AG04449 (cell line): ENCODE data around the gene PAX8.
A peak's percentile ranks its signal among the peaks of the same experiment; 100 is the strongest.
"Not testable (repeated sequence)": the region's sequence is repeated elsewhere in the genome, so short reads cannot be mapped to it uniquely, and the experiment has no call there.

ENCODE experiments used
- CTCF ChIA-PET: fragments of 350-600 bp; formaldehyde crosslinking; extraction: SDS; loops from one replicate; lab custom pipeline; 2021; ENCODE audit warnings: antibody characterized with exemption; lab: Yijun Ruan, JAX
- POLR2A ChIA-PET: fragments of 400-600, 350-600 bp; formaldehyde crosslinking; extraction: SDS; loops from one replicate; lab custom pipeline; 2020; ENCODE audit warnings: antibody characterized with exemption, inconsistent platforms; lab: Yijun Ruan, JAX
- DNase-seq: peaks from one replicate; pipeline ENCODE4 v3.0.0-alpha.2; 2010; ENCODE audit warnings: low read depth, low spot score
- H3K4me3 ChIP-seq: 2 replicates; pipeline ENCODE4 v1.5.1; 2011; ENCODE audit warnings: low read depth, mild to moderate bottlenecking, control low read depth, low read length
- CTCF ChIP-seq: IDR thresholded peaks from one replicate; pipeline ENCODE4 v1.5.1; 2011; ENCODE audit warnings: mild to moderate bottlenecking, moderate library complexity, low read length, control low read depth, inconsistent platforms; ENCODE audit not compliant: insufficient read depth; ENCODE audit errors: missing control alignments

PAX8 gene

GRCh38 chr2:113278742-113279139 is at the start of gene PAX8:
TSS of gene PAX8 (minus strand) at chr2:113278921. CDS start at chr2:113278394, 527 bp downstream.
- TF ChIP-seq CTCF, result no peak
- CTCF ChIA-PET, result no interaction called here
- DNase-seq, result no peak

GRCh38 chr2:113328043-113328442 is 49.3 kb upstream of the PAX8 start:
- ChIA-PET POLR2A (no interaction called here), CTCF (no interaction called here)
- H3K4me3 ChIP-seq, result no peak overlapping the region
- no peak for DNase-seq
- TF ChIP-seq CTCF, result no peak

More at GRCh38 chr2:113278742-113279139, at the start of gene PAX8:
- POLR2A ChIA-PET, result interaction anchor here (0.8 kb wide), 1 partner anchor 30 kb away, joined by 3 read pairs; no protein-coding TSS in a partner anchor
- H3K4me3 ChIP-seq, result no peak within 1 kb of the TSS

- CTCF ChIA-PET, DNase-seq: not testable (repeated sequence)
- POLR2A ChIA-PET, result interaction anchor here (0.9 kb wide), 1 partner anchor 53 kb away, joined by 3 read pairs; no protein-coding TSS in a partner anchor
- peak overlapping the region; percentile 51 for H3K4me3 ChIP-seq
These were observed 46.5 kb upstream of the PAX8 start for GRCh38 chr2:113325161-113325731.

- peak overlapping the region; percentile 51 for H3K4me3 ChIP-seq
- POLR2A ChIA-PET, result no interaction called here
- DNase-seq, result no peak
- CTCF ChIA-PET, result no interaction called here
- TF ChIP-seq CTCF, result no peak
These were observed 46.0 kb upstream of the PAX8 start for GRCh38 chr2:113324684-113325160.

GRCh38 chr2:113323129-113323528 is 44.4 kb upstream of the PAX8 start:
- CTCF ChIA-PET, result interaction anchor here (1.4 to 1.5 kb wide), 2 partner anchors 11 to 14 kb away, joined by 3 read pairs; no protein-coding TSS in a partner anchor
- POLR2A ChIA-PET, H3K4me3 ChIP-seq, DNase-seq: not testable (repeated sequence)

- DNase-seq, POLR2A ChIA-PET, H3K4me3 ChIP-seq: not testable (repeated sequence)
- CTCF ChIA-PET, result interaction anchor here (0.7 kb wide), 1 partner anchor 10 kb away, joined by 4 read pairs; no protein-coding TSS in a partner anchor
These were observed 41.4 kb upstream of the PAX8 start for GRCh38 chr2:113320106-113320505.

GRCh38 chr2:113318941-113319340 is 40.2 kb upstream of the PAX8 start:
- DNase-seq, CTCF ChIA-PET, H3K4me3 ChIP-seq, POLR2A ChIA-PET: not testable (repeated sequence)

GRCh38 chr2:113316085-113316484 is 37.4 kb upstream of the PAX8 start:
- no peak for DNase-seq
- ChIA-PET CTCF (no interaction called here), POLR2A (no interaction called here)
- no peak for TF ChIP-seq CTCF
- no peak overlapping the region for H3K4me3 ChIP-seq

GRCh38 chr2:113314663-113315062 is 35.9 kb upstream of the PAX8 start:
- CTCF ChIA-PET, result interaction anchor here (1.1 kb wide), 1 partner anchor 56 kb away, joined by 3 read pairs; no protein-coding TSS in a partner anchor
- DNase-seq, H3K4me3 ChIP-seq, POLR2A ChIA-PET: not testable (repeated sequence)

- CTCF ChIA-PET, result not testable (repeated sequence)
These were observed 35.5 kb upstream of the PAX8 start for GRCh38 chr2:113314176-113314575.

GRCh38 chr2:113311781-113312180 is 33.1 kb upstream of the PAX8 start:
- POLR2A ChIA-PET, DNase-seq, H3K4me3 ChIP-seq: not testable (repeated sequence)
- CTCF ChIA-PET, result interaction anchor here (0.7 to 1.2 kb wide), 2 partner anchors 8 to 11 kb away, joined by 3 to 4 read pairs; no protein-coding TSS in a partner anchor

More at GRCh38 chr2:113314176-113314575, 35.5 kb upstream of the PAX8 start:
- DNase-seq, H3K4me3 ChIP-seq, POLR2A ChIA-PET: not testable (repeated sequence)

- CTCF ChIA-PET, result interaction anchor here (1.8 kb wide), 1 partner anchor 8 kb away, joined by 4 read pairs; no protein-coding TSS in a partner anchor
- H3K4me3 ChIP-seq, POLR2A ChIA-PET, DNase-seq: not testable (repeated sequence)
These were observed 32.5 kb upstream of the PAX8 start for GRCh38 chr2:113311191-113311590.
